ENCODE data around the gene TCF7.

- TF ChIP-seq CTCF (IDR thresholded peaks at IDR 0.05; ENCODE audit: insufficient read depth, low read length) (no peak), REST (IDR thresholded peaks at IDR 0.05; ENCODE audit: insufficient replicate concordance, low read depth) (no peak), POLR2AphosphoS5 (IDR thresholded peaks at IDR 0.05; ENCODE audit: low read depth) (no peak), GABPA (IDR thresholded peaks at IDR 0.05; ENCODE audit: low read depth) (no peak), SPI1 (IDR thresholded peaks at IDR 0.05; ENCODE audit: borderline replicate concordance, low read depth) (no peak)
These were observed 43.5 kb upstream of the TCF7 start for GRCh38 chr5:134070725-134071613.

Data from HL-60 (cell line).